AG04449 (cell line): ENCODE results near the gene PROX2.

Source experiments
- CTCF ChIA-PET: fragments of 350-600 bp; formaldehyde crosslinking; extraction: SDS; loops from one replicate; lab custom pipeline; 2021; ENCODE audit warnings: antibody characterized with exemption; lab: Yijun Ruan, JAX
- POLR2A ChIA-PET: fragments of 400-600, 350-600 bp; formaldehyde crosslinking; extraction: SDS; loops from one replicate; lab custom pipeline; 2020; ENCODE audit warnings: antibody characterized with exemption, inconsistent platforms; lab: Yijun Ruan, JAX
- DNase-seq: peaks from one replicate; pipeline ENCODE4 v3.0.0-alpha.2; 2010; ENCODE audit warnings: low read depth, low spot score
- H3K4me3 ChIP-seq: 2 replicates; pipeline ENCODE4 v1.5.1; 2011; ENCODE audit warnings: low read depth, mild to moderate bottlenecking, control low read depth, low read length
- TF ChIP-seq, protein P1 (sequence below): IDR thresholded peaks from one replicate; pipeline ENCODE4 v1.5.1; 2011; ENCODE audit warnings: mild to moderate bottlenecking, moderate library complexity, low read length, control low read depth, inconsistent platforms; ENCODE audit not compliant: insufficient read depth; ENCODE audit errors: missing control alignments

Gene PROX2

DNA sequence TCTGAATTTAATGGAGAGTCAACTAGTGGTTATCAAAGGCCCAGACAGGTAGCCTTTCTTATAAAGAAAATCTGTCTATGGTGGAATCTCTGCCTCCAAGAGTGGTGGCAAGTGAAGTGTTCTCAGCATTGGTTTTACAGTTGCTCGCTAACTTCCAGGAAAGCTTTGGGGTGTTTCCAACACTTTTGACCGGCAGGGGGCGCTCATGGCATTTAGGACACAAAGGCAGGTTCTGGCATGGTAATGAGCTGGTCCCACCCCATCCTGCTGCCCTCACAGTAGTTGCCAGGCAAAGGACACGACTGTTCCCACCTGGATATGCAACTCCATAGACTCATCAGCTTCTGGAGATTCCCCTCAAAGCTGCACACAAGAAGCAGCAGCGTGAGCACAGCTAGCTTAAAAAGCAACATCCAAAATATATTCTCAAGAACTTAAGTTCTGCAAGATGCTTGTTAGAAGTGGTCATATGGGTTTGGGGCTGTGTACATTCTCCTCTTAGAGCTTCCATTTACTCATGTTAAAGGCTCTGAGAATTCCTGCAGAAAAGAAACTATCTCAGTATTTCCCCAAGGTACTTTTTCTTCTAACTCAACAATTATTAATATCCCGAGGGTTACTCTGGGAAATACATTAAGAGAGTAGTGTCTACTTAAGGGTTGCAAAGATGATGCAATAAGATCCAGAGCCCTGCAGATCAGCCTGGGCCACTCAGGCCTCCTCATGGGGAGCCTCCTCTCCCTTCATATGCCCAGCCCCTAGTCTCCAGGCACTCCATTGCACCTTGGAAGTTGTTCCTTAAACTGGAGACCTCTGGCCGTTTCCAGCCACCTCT is 14.8 kb downstream of the PROX2 start:
- ChIA-PET CTCF (interaction anchor here (0.6 to 20.7 kb wide), 42 partner anchors 8 to 443 kb away, joined by 3 to 689 read pairs (median 5); partner anchors contain the start of genes ACYP1, DLST, EIF2B2 and LTBP2), POLR2A (interaction anchor here (0.7 to 2.2 kb wide), 2 partner anchors 25 to 44 kb away, joined by 4 to 8 read pairs; no protein-coding TSS in a partner anchor)
- DNase-seq: no peak
- H3K4me3 ChIP-seq: no peak overlapping the region
- TF ChIP-seq, protein P1, sequence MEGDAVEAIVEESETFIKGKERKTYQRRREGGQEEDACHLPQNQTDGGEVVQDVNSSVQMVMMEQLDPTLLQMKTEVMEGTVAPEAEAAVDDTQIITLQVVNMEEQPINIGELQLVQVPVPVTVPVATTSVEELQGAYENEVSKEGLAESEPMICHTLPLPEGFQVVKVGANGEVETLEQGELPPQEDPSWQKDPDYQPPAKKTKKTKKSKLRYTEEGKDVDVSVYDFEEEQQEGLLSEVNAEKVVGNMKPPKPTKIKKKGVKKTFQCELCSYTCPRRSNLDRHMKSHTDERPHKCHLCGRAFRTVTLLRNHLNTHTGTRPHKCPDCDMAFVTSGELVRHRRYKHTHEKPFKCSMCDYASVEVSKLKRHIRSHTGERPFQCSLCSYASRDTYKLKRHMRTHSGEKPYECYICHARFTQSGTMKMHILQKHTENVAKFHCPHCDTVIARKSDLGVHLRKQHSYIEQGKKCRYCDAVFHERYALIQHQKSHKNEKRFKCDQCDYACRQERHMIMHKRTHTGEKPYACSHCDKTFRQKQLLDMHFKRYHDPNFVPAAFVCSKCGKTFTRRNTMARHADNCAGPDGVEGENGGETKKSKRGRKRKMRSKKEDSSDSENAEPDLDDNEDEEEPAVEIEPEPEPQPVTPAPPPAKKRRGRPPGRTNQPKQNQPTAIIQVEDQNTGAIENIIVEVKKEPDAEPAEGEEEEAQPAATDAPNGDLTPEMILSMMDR: peak; percentile 84

DNA sequence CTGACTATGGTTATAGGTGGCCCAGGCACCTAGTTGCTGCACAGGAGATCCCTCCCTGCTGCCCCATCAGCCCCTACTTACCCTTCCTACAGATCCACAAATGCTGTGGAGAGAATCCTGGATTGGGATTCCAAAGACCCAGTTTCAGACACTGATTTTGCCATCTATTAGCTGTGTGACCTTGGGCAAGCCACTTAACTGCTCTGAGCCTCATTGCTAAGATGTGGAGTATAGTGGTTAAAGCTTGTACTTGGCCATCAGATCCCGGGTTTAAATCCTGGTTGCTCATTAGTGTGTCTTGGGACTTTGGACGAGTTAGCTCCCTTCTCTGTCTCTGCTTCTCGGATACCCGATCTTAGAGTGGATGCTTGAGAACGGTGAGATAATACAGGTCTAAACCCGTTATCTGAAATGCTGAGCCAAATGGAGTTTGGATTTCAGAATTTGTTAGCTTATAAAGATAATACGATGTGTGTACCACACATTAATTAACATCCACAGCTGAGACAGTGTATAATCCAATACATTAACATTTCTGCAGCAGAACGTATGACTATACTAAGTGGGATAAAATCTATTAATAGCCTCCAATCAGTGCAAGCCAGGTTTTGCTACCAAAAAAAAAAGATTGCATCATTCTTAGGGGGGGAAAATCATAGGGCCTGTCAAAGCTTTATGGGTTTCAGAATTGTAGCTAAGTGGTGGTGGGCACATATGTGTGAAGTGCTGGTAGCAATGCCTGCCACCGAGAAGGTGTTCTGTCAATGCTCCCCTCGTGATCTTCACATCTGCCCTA is 16.0 kb downstream of the PROX2 start:
- CTCF ChIA-PET: interaction anchor here (0.8 to 20.7 kb wide), 34 partner anchors 7 to 445 kb away, joined by 3 to 689 read pairs (median 6); partner anchors contain the start of genes ACYP1, DLST, EIF2B2 and LTBP2

DNA sequence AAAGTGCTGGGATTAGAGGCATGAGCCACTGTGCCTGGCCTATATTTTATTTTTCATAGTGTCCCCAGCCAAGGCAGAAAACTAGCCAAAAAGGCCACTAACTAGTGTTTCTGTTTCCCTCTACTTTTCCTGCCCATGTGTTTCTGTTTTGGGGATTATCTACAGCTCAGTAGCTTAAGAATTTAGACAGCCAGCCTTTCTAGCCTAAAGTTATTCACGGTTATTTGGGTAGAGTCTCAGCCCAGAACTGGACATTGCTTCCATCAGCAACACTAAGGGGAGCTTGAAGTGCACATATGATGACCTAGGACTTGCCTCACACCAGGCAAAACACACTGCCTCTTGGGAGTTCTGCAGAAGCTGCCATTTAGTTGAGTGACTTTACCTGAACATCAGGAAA is 17.9 kb downstream of the PROX2 start:
- DNase-seq: no peak
- no peak overlapping the region for H3K4me3 ChIP-seq
- TF ChIP-seq, protein P1: no peak
- CTCF ChIA-PET: interaction anchor here (1.1 to 20.7 kb wide), 7 partner anchors 10 to 247 kb away, joined by 4 to 689 read pairs (median 83); partner anchors contain the start of genes DLST, LTBP2 and PROX2
- POLR2A ChIA-PET: no interaction called here

More for the DNA sequence above, 16.0 kb downstream of the PROX2 start:
- TF ChIP-seq, protein P1: no peak
- no peak overlapping the region for H3K4me3 ChIP-seq
- no peak for DNase-seq
- POLR2A ChIA-PET: no interaction called here

DNA sequence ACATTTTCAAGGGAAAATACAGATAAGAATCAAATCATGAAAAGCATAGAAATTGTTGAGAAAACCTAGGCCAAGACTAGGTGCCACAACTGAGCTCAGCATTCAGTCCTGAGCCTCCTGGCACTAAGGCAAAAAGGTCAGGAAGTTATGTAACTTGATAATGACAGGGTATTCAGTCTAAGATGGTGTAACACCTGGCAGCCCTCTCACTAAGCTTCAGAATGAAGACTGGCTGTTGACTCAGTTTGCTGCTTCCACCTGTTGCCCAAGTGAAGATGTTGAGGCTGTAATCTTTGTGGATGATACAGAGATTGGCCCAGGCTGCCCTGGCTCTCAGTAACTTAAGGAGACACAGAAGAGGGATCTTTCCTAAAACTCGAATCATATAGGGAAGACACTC is 19.6 kb downstream of the PROX2 start:
- POLR2A ChIA-PET: no interaction called here
- CTCF ChIA-PET: interaction anchor here (1.0 to 20.7 kb wide), 5 partner anchors 10 to 245 kb away, joined by 3 to 689 read pairs (median 89); partner anchors contain the start of genes DLST, LTBP2 and PROX2
- H3K4me3 ChIP-seq: no peak overlapping the region
- no peak for DNase-seq
- TF ChIP-seq, protein P1: no peak

DNA sequence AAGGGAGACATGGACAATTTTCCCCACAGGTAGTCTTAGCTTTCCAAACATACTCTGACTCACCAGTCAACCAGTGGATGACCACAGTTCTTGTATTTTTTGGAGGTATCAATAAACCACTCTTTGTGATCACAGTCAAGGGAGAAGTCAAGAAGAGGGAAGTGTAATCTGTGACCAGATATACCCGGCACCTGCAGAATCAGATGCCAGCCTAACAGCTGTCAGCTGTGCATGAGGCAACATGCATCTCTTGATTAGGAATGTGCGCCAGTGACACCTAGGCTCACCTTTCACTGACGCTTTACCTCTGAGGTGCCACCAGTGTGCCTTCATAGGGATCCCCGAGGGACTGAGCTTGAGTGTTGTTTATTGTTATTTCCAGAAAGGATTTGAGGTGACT is 20.0 kb downstream of the PROX2 start:
- no peak for DNase-seq
- CTCF ChIA-PET: interaction anchor here (1.0 to 20.7 kb wide), 6 partner anchors 9 to 245 kb away, joined by 3 to 689 read pairs (median 54); partner anchors contain the start of genes DLST, LTBP2 and PROX2
- H3K4me3 ChIP-seq: no peak overlapping the region
- POLR2A ChIA-PET: no interaction called here
- TF ChIP-seq, protein P1: no peak
